Astrocyte (in vitro differentiated cells and primary cell): ENCODE results near the gene MRPS23. TPM values are rescaled to one million over a fixed set of nuclear protein-coding genes. Genes with fewer than 3 reads are reported as not detected.

Source experiments
- DNase-seq: peaks from one replicate; pipeline ENCODE4 v3.0.0-alpha.2; 2010; ENCODE audit warnings: low read depth
- FAIRE-seq: peaks from 2 replicates; lab custom pipeline; 2011; peaks lifted over from hg19 to GRCh38; lab: Jason Lieb, UNC
- H2AFZ ChIP-seq: 2 replicates; pipeline ENCODE4 v1.6.0; 2012; ENCODE audit warnings: low read depth, low read length, inconsistent platforms
- H3K27ac ChIP-seq: 2 replicates; pipeline ENCODE4 v1.5.1; 2011; ENCODE audit warnings: low read depth, low read length, inconsistent platforms
- H3K27me3 ChIP-seq: 2 replicates; pipeline ENCODE4 v1.6.0; 2011; ENCODE audit warnings: low read length, inconsistent platforms; ENCODE audit not compliant: insufficient read depth
- H3K36me3 ChIP-seq: 2 replicates; pipeline ENCODE4 v1.5.1; 2011; ENCODE audit warnings: low read length, inconsistent platforms; ENCODE audit not compliant: insufficient read depth
- H3K4me1 ChIP-seq: 2 replicates; pipeline ENCODE4 v1.5.1; 2011; ENCODE audit warnings: low read length, inconsistent platforms; ENCODE audit not compliant: insufficient read depth
- H3K4me2 ChIP-seq: 2 replicates; pipeline ENCODE4 v1.6.0; 2012; ENCODE audit warnings: low read length, inconsistent platforms
- H3K4me3 ChIP-seq: 2 replicates; pipeline ENCODE4 v1.5.1; 2011; ENCODE audit warnings: low read depth, mild to moderate bottlenecking, low read length, inconsistent platforms; ENCODE audit not compliant: insufficient read depth
- H3K79me2 ChIP-seq: 2 replicates; pipeline ENCODE4 v1.6.0; 2012; ENCODE audit warnings: mild to moderate bottlenecking, low read length, inconsistent platforms; ENCODE audit not compliant: insufficient read depth
- H3K9ac ChIP-seq: 2 replicates; pipeline ENCODE4 v1.6.0; 2012; ENCODE audit warnings: mild to moderate bottlenecking, low read length, inconsistent platforms
- H3K9me3 ChIP-seq: 2 replicates; pipeline ENCODE4 v1.5.1; 2012; ENCODE audit warnings: low read depth, mild to moderate bottlenecking, low read length, inconsistent platforms; ENCODE audit not compliant: insufficient read depth
- H4K20me1 ChIP-seq: 2 replicates; pipeline ENCODE4 v1.6.0; 2012; ENCODE audit warnings: low read length, inconsistent platforms; ENCODE audit not compliant: insufficient read depth
- H3K27ac Mint-ChIP-seq: one replicate; pipeline ENCODE4 v1.8.0; 2021; ENCODE audit warnings: mild to moderate bottlenecking, mixed read lengths; ENCODE audit not compliant: unreplicated experiment
- H3K27me3 Mint-ChIP-seq: one replicate; pipeline ENCODE4 v1.8.0; 2021; ENCODE audit warnings: low read depth, mixed read lengths; ENCODE audit not compliant: unreplicated experiment
- H3K36me3 Mint-ChIP-seq: one replicate; pipeline ENCODE4 v1.8.0; 2021; ENCODE audit warnings: low read depth, mixed read lengths; ENCODE audit not compliant: unreplicated experiment
- H3K4me1 Mint-ChIP-seq: one replicate; pipeline ENCODE4 v1.8.0; 2021; ENCODE audit warnings: low read depth, mixed read lengths; ENCODE audit not compliant: unreplicated experiment
- H3K4me3 Mint-ChIP-seq: one replicate; pipeline ENCODE4 v1.8.0; 2021; ENCODE audit warnings: mild to moderate bottlenecking, moderate library complexity, mixed read lengths; ENCODE audit not compliant: unreplicated experiment
- H3K9me3 Mint-ChIP-seq: one replicate; pipeline ENCODE4 v1.8.0; 2021; ENCODE audit warnings: mild to moderate bottlenecking, mixed read lengths; ENCODE audit not compliant: unreplicated experiment
- CTCF ChIP-seq: IDR thresholded peaks from 2 replicates; pipeline ENCODE4 v1.5.1; 2011; ENCODE audit warnings: low read depth, mild to moderate bottlenecking, inconsistent platforms, low read length, moderate library complexity; ENCODE audit not compliant: insufficient read depth
- EZH2 ChIP-seq: IDR thresholded peaks from 2 replicates; pipeline ENCODE4 v1.6.1; 2012; ENCODE audit warnings: mild to moderate bottlenecking, low read length, inconsistent platforms; ENCODE audit not compliant: insufficient read depth
- total RNA-seq: library from RNA; stranded (reverse); gene quantifications from 2 replicates; pipeline ENCODE4 v1.2.1, GENCODE V29; 2021

The MRPS23 gene
- total RNA-seq, 1 donor from 2014 or later = 61.3 TPM

GRCh38 chr17:57859601-57860413 lies 10.0 kb upstream of the MRPS23 start:
- Histone ChIP-seq H3K9me3 (no peaks in the 10 kb centered on the region), H3K9ac (no peak overlapping the region), H3K4me2 (no peak overlapping the region), H3K79me2 (no peaks in the 10 kb centered on the region), H3K4me3 (no peak overlapping the region), H4K20me1 (no peaks in the 10 kb centered on the region), H3K4me1 (peaks cover 20% of the 10 kb centered on the region), H3K27ac (no peak overlapping the region), H3K27me3 (no peaks in the 10 kb centered on the region), H2AFZ (no peak overlapping the region), H3K36me3 (peaks cover 4% of the 10 kb centered on the region)
- Mint-ChIP-seq H3K9me3 (no peaks in the 10 kb centered on the region), H3K27ac (no peak overlapping the region), H3K36me3 (peaks cover 15% of the 10 kb centered on the region), H3K4me3 (peak overlapping the region; percentile 67), H3K4me1 (peaks cover 38% of the 10 kb centered on the region), H3K27me3 (no peaks in the 10 kb centered on the region)
- no peak for DNase-seq
- TF ChIP-seq EZH2 (no peak), CTCF (no peak)
- FAIRE-seq = no peak

- Histone ChIP-seq H2AFZ (no peak overlapping the region), H3K9ac (no peak overlapping the region), H3K4me2 (no peak overlapping the region), H3K36me3 (no peaks in the 10 kb centered on the region), H3K4me3 (no peak overlapping the region), H3K27ac (no peak overlapping the region), H3K79me2 (no peaks in the 10 kb centered on the region), H3K27me3 (no peaks in the 10 kb centered on the region), H3K4me1 (peaks cover 20% of the 10 kb centered on the region), H4K20me1 (no peaks in the 10 kb centered on the region), H3K9me3 (no peaks in the 10 kb centered on the region)
- DNase-seq (no peak), FAIRE-seq (no peak)
- Mint-ChIP-seq H3K27me3 (no peaks in the 10 kb centered on the region), H3K9me3 (no peaks in the 10 kb centered on the region), H3K4me3 (no peak overlapping the region), H3K27ac (no peak overlapping the region), H3K36me3 (peaks cover 8% of the 10 kb centered on the region), H3K4me1 (peaks cover 34% of the 10 kb centered on the region)
- no peak for TF ChIP-seq EZH2
- TF ChIP-seq CTCF = no peak
Measured at GRCh38 chr17:57858838-57859237, 9.0 kb upstream of the MRPS23 start.
